ENCODE measurements around the gene ABCG8. TPM values are rescaled to one million over a fixed set of nuclear protein-coding genes. Genes with fewer than 3 reads are reported as not detected.

The ABCG8 gene
- total RNA-seq, 1 donor from 2014 or later = not detected

- H3K36me3 Mint-ChIP-seq (ENCODE audit: low read depth) = peaks cover 76% of the 10 kb centered on the region
- TF ChIP-seq CTCF (IDR thresholded peaks at IDR 0.05) = no peak
- DNase-seq (no peak), ATAC-seq (ENCODE audit: low read depth) (no peak)
- H3K4me3 Mint-ChIP-seq = no peak overlapping the region
- no peaks in the 10 kb centered on the region for H3K9me3 Mint-ChIP-seq
- no peaks in the 10 kb centered on the region for H3K4me1 Mint-ChIP-seq
- POLR2A ChIA-PET = no interaction called here
- no peak overlapping the region for H3K27ac Mint-ChIP-seq
- H3K27me3 Mint-ChIP-seq = no peaks in the 10 kb centered on the region
- CTCF ChIA-PET = no interaction called here
- intact Hi-C loops (cut with micrococcal nuclease) = no loop called here
These were observed 50.6 kb downstream of the ABCG8 start for GRCh38 chr2:43889416-43889815.

- ATAC-seq (ENCODE audit: low read depth) (no peak), DNase-seq (no peak)
- H3K4me3 Mint-ChIP-seq = no peak overlapping the region
- peaks cover 84% of the 10 kb centered on the region for H3K36me3 Mint-ChIP-seq (ENCODE audit: low read depth)
- ChIA-PET POLR2A (no interaction called here), CTCF (no interaction called here)
- intact Hi-C loops (cut with micrococcal nuclease) = no loop called here
- H3K4me1 Mint-ChIP-seq = no peaks in the 10 kb centered on the region
- no peaks in the 10 kb centered on the region for H3K9me3 Mint-ChIP-seq
- no peak overlapping the region for H3K27ac Mint-ChIP-seq
- no peak for TF ChIP-seq CTCF (IDR thresholded peaks at IDR 0.05)
- no peaks in the 10 kb centered on the region for H3K27me3 Mint-ChIP-seq
These were observed 52.1 kb downstream of the ABCG8 start for GRCh38 chr2:43890855-43891254.

- intact Hi-C loops (cut with micrococcal nuclease) = no loop called here
- ChIA-PET CTCF (no interaction called here), POLR2A (no interaction called here)
- TF ChIP-seq CTCF (IDR thresholded peaks at IDR 0.05) = no peak
- no peaks in the 10 kb centered on the region for H3K27me3 Mint-ChIP-seq
- H3K9me3 Mint-ChIP-seq = no peaks in the 10 kb centered on the region
- peaks cover 85% of the 10 kb centered on the region for H3K36me3 Mint-ChIP-seq (ENCODE audit: low read depth)
- H3K4me1 Mint-ChIP-seq = no peaks in the 10 kb centered on the region
- no peak overlapping the region for H3K4me3 Mint-ChIP-seq
- DNase-seq (no peak), ATAC-seq (ENCODE audit: low read depth) (no peak)
- H3K27ac Mint-ChIP-seq = no peak overlapping the region
These were observed 56.0 kb downstream of the ABCG8 start for GRCh38 chr2:43894743-43895142.

- Mint-ChIP-seq H3K9me3 (no peaks in the 10 kb centered on the region), H3K27me3 (no peaks in the 10 kb centered on the region), H3K4me1 (no peaks in the 10 kb centered on the region), H3K4me3 (no peak overlapping the region), H3K27ac (no peak overlapping the region), H3K36me3 (ENCODE audit: low read depth) (peaks cover 81% of the 10 kb centered on the region)
- ChIA-PET POLR2A (no interaction called here), CTCF (no interaction called here)
- ATAC-seq (ENCODE audit: low read depth) (no peak), DNase-seq (no peak)
- no peak for TF ChIP-seq CTCF (IDR thresholded peaks at IDR 0.05)
- intact Hi-C loops (cut with micrococcal nuclease) = no loop called here
These were observed 58.1 kb downstream of the ABCG8 start for GRCh38 chr2:43896906-43897305.

GRCh38 chr2:43897492-43897891, 58.7 kb downstream of the ABCG8 start:
- Mint-ChIP-seq H3K4me1 (no peaks in the 10 kb centered on the region), H3K4me3 (no peak overlapping the region), H3K27ac (no peak overlapping the region), H3K36me3 (ENCODE audit: low read depth) (peaks cover 79% of the 10 kb centered on the region), H3K27me3 (no peaks in the 10 kb centered on the region), H3K9me3 (no peaks in the 10 kb centered on the region)
- DNase-seq = no peak
- CTCF ChIA-PET = no interaction called here
- intact Hi-C loops (cut with micrococcal nuclease) = no loop called here
- POLR2A ChIA-PET = no interaction called here
- no peak for TF ChIP-seq CTCF (IDR thresholded peaks at IDR 0.05)
- no peak for ATAC-seq (ENCODE audit: low read depth)

All from activated B cell treated with CpG ODN at 0.5 μM for 24 hours (primary cell).